Choroid plexus epithelial cell (primary cell): Measurements from ENCODE around the gene POLR1C.

ENCODE experiments used
- DNase-seq: peaks from one replicate; pipeline ENCODE4 v3.0.0-alpha.2; 2010; ENCODE audit warnings: low read depth
- H3K4me3 ChIP-seq: 2 replicates; pipeline ENCODE4 v1.5.1; 2011; ENCODE audit warnings: low read depth, mild to moderate bottlenecking, control low read depth, low read length, moderate library complexity
- CTCF ChIP-seq: conservative IDR thresholded peaks from 2 replicates; pipeline ENCODE4 v1.5.1; 2011; ENCODE audit warnings: low read depth, mild to moderate bottlenecking, control low read depth, inconsistent platforms, low read length, moderate library complexity

POLR1C gene

GRCh38 chr6:43472515-43472914 lies 44.4 kb upstream of the POLR1C start:
- no peak for TF ChIP-seq CTCF
- no peak overlapping the region for H3K4me3 ChIP-seq
- no peak for DNase-seq

GRCh38 chr6:43475516-43475915 lies 41.4 kb upstream of the POLR1C start:
- TF ChIP-seq CTCF: no peak
- no peak for DNase-seq
- no peak overlapping the region for H3K4me3 ChIP-seq

- DNase-seq: no peak
- peak overlapping the region; percentile 74 for H3K4me3 ChIP-seq
- TF ChIP-seq CTCF: no peak
These were observed 40.1 kb upstream of the POLR1C start for GRCh38 chr6:43476746-43477145.

- H3K4me3 ChIP-seq: peak within 1 kb of the TSS; percentile 74
- TF ChIP-seq CTCF: no peak
- peak; percentile 82 for DNase-seq
These were observed 39.5 kb upstream of the POLR1C start, which contains the start of gene TJAP1 for GRCh38 chr6:43477235-43478007. TSS of gene TJAP1 (plus strand) at chr6:43477570. CDS start at chr6:43499002, 21,432 bp downstream.

- no peak for DNase-seq
- peak overlapping the region; percentile 74 for H3K4me3 ChIP-seq
- no peak for TF ChIP-seq CTCF
These were observed 38.9 kb upstream of the POLR1C start for GRCh38 chr6:43478008-43478372.

- no peak overlapping the region for H3K4me3 ChIP-seq
- no peak for TF ChIP-seq CTCF
- peak; percentile 44 for DNase-seq
These were observed 35.8 kb upstream of the POLR1C start for GRCh38 chr6:43481075-43481474.
